NT2/D1 (cell line): ENCODE data around the gene KRTAP5-8.

Experiments
- SUZ12 ChIP-seq: IDR thresholded peaks from 2 replicates; pipeline ENCODE4 v1.6.1; 2011; ENCODE audit not compliant: insufficient read length, insufficient read depth; ENCODE audit errors: extremely low read depth
- YY1 ChIP-seq: IDR thresholded peaks from 2 replicates; pipeline ENCODE4 v1.6.1; 2011; ENCODE audit not compliant: insufficient read length, insufficient read depth
- ZNF274 ChIP-seq: IDR thresholded peaks from 2 replicates; pipeline ENCODE4 v1.6.1; 2011; ENCODE audit warnings: mild to moderate bottlenecking, low read depth, low read length

DNA sequence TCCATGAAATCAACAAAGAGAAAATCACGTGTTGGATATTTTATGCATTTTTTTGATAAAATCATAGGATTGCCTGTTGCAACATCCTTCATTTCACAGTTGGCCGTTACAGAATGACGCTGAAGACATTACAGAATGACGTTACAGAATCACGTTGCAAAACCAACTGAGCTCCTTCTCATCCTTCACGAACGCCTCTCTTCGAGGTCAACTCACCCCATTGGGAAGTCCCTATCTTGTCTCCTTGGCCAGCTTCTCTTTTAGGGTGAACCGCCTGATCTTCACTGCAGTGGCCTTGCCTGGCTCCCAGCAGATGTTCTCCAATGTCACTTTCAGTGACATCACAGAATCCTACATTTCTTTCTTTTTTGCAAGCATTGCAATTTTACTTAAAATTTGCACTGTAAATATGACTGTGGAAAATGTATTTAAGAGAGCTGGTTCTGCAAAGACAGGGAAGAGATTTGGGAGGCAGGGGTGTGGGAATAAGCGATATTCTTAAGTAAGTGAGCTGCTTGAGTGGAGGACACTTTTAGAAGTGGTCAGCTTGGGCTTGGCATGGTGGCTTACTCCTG is 5.7 kb upstream of the KRTAP5-8 start:
- no peak for TF ChIP-seq SUZ12
- TF ChIP-seq YY1 = no peak
- no peak for TF ChIP-seq ZNF274
